SH-SY5Y (cell line): ENCODE data around the gene PMM2.

ENCODE experiments used
- GATA2 ChIP-seq: IDR thresholded peaks from 2 replicates; pipeline ENCODE4 v1.6.1; 2011; ENCODE audit warnings: mild to moderate bottlenecking, low read depth, low read length
- GATA3 ChIP-seq: IDR thresholded peaks from 2 replicates; pipeline ENCODE4 v1.6.1; 2011; ENCODE audit warnings: low read depth, mild to moderate bottlenecking, low read length, moderate library complexity

Gene PMM2

DNA sequence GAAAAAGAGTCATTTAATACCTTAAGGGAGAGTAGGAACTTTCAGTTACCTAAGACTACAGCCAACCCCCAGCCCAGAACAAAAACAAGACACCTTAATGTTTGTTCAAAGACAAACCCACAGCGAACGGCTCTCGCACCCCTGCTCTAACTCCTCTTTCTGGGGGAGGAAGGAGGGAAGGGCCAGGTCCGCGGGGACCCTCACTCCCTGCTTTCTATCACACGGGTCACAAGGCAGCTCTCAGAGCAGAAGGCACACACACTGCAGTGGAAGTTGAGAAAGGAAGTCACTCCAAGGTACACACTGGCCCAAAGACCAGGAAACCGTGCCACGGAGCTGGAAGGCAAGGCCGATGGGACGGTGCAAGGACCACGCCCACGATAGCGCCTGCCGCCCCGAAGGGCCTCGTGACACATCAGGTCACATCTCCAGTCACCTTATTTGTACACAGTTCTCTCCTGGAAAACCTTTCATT, 94.5 kb downstream of the PMM2 start:
- TF ChIP-seq GATA2 = no peak
- TF ChIP-seq GATA3 = no peak

DNA sequence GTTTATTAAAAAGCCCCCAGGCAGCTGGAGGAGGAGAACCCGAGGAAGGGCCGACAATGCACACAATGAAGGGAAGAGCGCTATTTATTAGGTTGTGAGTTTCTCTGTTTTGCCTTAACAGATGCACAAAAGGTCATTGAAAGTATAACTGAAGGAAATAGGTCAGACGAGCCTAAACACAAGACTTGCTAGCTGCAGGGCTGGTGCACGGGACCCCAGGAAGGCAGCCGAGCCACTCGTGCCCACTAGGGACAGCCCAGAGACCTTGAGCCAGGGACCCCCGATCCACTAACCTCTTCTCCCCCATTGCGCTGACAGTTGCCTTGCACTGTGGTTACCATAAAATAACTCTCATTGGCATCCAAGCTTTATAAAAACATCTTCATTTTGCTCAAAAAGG, 95.8 kb downstream of the PMM2 start:
- TF ChIP-seq GATA3 (no peak), GATA2 (no peak)

DNA sequence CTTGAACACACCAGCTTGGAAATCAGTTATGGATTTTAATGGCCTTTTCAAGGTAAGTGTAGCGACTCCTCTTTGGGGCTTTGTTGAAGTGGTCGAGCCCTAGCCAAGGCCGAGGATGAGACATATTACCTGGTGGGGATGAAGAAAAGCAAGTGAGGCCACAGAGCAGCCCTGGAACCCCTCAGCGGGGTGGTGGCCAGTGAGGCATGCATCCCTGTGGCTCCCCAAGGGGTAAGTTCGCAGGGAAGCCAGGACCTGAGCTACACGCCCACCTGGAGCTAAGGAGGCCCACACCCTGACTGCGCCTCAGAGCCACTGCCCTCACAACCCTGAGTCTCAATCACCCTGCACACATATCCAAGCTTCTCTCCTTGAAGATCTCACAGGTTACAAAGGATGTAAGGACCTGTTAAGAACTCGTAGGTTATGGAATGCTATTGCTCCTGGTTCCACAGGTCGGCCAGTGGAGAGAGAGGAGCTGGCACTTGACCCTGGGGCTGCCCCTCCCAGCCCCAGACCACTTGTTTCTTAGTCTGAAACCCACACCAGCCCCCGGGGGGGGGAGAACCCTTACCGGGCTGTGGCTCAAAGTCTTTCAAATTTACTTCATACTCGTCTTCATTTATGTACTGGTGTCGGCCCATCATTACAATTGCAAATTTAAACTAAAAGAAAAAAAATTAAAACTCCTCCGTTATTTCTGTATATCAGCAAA, 96.5 kb downstream of the PMM2 start:
- TF ChIP-seq GATA2 = no peak
- TF ChIP-seq GATA3 = no peak

DNA sequence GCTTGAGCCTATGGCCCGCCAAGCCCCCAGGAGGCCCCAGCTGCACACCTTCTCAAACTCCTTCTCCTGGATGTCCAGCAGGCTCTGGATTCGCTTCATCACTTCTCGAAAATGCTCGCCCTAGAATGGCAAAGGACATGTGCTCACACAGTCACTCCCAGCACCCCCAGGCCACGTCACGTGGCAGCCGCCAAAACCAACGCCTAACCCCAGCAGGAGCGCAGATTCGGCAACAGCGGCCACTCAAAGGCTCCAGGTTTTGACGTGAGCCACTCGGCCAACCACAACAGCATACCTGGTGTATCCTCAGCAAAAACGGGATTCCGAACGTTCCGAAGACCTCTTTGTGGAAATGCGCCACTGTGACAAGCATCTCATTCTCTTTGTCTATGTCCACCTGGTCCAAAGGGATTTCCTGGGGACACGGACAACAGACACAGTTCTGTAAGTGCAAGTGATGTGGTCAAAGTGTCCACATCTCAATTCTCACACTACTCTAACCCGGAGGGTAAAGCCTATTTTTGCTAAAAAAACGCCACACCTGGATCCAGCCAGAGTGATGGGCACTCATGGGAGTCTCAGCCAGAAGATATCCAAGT, 97.2 kb downstream of the PMM2 start:
- TF ChIP-seq GATA3 = no peak
- no peak for TF ChIP-seq GATA2

DNA sequence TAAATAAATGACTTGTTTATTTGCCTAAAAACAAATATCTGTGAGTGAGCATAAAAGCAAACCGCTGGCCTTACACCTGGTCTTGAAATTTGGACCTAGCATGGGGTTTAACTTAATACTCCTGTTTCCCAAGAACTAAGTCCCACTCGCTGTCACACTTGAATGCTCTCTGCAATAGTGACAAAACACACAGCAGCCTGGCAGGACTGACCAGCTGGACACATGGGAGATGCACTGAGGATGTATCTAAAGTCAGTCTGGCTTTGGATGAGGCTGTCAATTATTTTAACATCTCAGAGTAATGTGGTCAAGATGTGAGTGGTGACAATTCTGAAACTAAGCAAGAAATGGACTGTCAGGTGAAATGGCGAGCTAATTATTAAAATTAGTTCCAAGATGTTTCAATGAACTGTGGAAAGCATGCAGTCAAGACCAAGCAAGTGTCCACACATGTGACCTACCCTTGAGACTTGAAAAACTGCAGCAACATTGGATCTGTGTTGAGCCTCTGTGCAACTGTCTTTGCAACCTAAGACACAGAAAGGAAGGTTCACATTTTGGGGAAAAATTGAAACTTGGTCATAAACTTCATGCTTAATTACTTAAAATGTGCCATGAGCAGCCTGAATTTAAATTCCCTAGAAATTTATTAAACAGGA, 101.2 kb downstream of the PMM2 start:
- TF ChIP-seq GATA3 (no peak), GATA2 (no peak)
